HepG2 (cell line): ENCODE data around the gene ARHGEF39. TPM values are rescaled to one million over a fixed set of nuclear protein-coding genes. Genes with fewer than 3 reads are reported as not detected.
"Not testable (repeated sequence)": the region's sequence is repeated elsewhere in the genome, so short reads cannot be mapped to it uniquely, and the experiment has no call there.

Experiments used
- ATAC-seq: fragments of 200-7000 bp; cut with Tn5 transposase; 3 replicates; pipeline ENCODE4 v1.9.1; 2020; ENCODE audit warnings: mild to moderate bottlenecking, moderate library complexity
- BruUV-seq: library from RNA; stranded (reverse); fragments of 400-500 nt; replicated peaks from 2 replicates; lab custom pipeline; 2021; lab: Mats Ljungman, UMichigan
- CTCF ChIA-PET: fragments of 300-600 bp; formaldehyde crosslinking; extraction: SDS; loops from one replicate; lab custom pipeline; 2021; ENCODE audit warnings: low total read pairs, inconsistent platforms, low intra/inter-chr PET ratio; lab: Yijun Ruan, JAX
- POLR2A ChIA-PET: fragments of 350-600 bp; sonication (Branson Sonifier 250); formaldehyde crosslinking; loops from one replicate; lab custom pipeline; 2020; ENCODE audit warnings: antibody characterized with exemption, inconsistent platforms; lab: Yijun Ruan, JAX
- DNase-seq: peaks from one replicate; pipeline ENCODE4 v3.0.0-alpha.2; 2015; ENCODE audit warnings: low spot score
- FAIRE-seq: peaks from 3 replicates; lab custom pipeline; 2011; peaks lifted over from hg19 to GRCh38; lab: Jason Lieb, UNC
- H2AFZ ChIP-seq: one replicate; pipeline ENCODE4 v1.6.1; 2011; ENCODE audit warnings: low read length, inconsistent platforms
- H3K27ac ChIP-seq: fragments of 300-600 bp; 3 replicates; pipeline ENCODE4 v1.8.0; 2011; ENCODE audit warnings: mixed run types, mild to moderate bottlenecking, mixed read lengths, low read length, inconsistent platforms; ENCODE audit not compliant: insufficient read depth; ENCODE audit errors: extremely low read length
- H3K27me3 ChIP-seq, 2 experiments: fragments of 200-600 bp in 1 of 2; 2 replicates in 1 of 2; 3 replicates in 1 of 2; pipeline versions ENCODE4 v1.6.0 to v1.8.0; 2011; ENCODE audit warnings: low read length in 2 of 2, mild to moderate bottlenecking in 2 of 2, moderate library complexity in 2 of 2, inconsistent platforms in 1 of 2; ENCODE audit not compliant: insufficient read depth in 2 of 2, control insufficient read depth in 1 of 2
- H3K36me3 ChIP-seq, 2 experiments: fragments of 200-600 bp in 1 of 2; replicated peaks in 1 of 2; 2 replicates in 1 of 2; 3 replicates in 1 of 2; pipeline versions ENCODE4 v1.5.1 to v1.8.0; 2011; ENCODE audit warnings: low read length in 2 of 2, inconsistent platforms in 1 of 2; ENCODE audit not compliant: insufficient read depth in 2 of 2, control insufficient read depth in 1 of 2
- H3K4me1 ChIP-seq: 2 replicates; pipeline ENCODE4 v1.5.1; 2012; ENCODE audit warnings: low read length, inconsistent platforms; ENCODE audit not compliant: insufficient read depth
- H3K4me2 ChIP-seq: 2 replicates; pipeline ENCODE4 v1.6.0; 2011; ENCODE audit warnings: low read depth, low read length, inconsistent platforms
- H3K4me3 ChIP-seq, 3 experiments: fragments of 200-600 bp in 1 of 3; sonication (generic), shearing (Covaris generic) in 1 of 3; replicated peaks in 1 of 3; 2 replicates each; pipeline ENCODE4 v1.5.1; 2011 to 2016; ENCODE audit warnings: low read length in 3 of 3, inconsistent platforms in 2 of 3, low read depth in 2 of 3, mild to moderate bottlenecking in 2 of 3, control low read depth in 1 of 3, mixed read lengths in 1 of 3; ENCODE audit not compliant: insufficient read depth in 1 of 3
- H3K79me2 ChIP-seq: one replicate; pipeline ENCODE4 v1.6.1; 2011; ENCODE audit warnings: low read length, inconsistent platforms; ENCODE audit not compliant: insufficient read depth
- H3K9ac ChIP-seq: 2 replicates; pipeline ENCODE4 v1.6.0; 2011; ENCODE audit warnings: mild to moderate bottlenecking, low read depth, low read length, inconsistent platforms; ENCODE audit not compliant: insufficient read depth
- H3K9me3 ChIP-seq: 2 replicates; pipeline ENCODE4 v1.5.1; 2012; ENCODE audit warnings: mild to moderate bottlenecking, low read length
- H4K20me1 ChIP-seq: 2 replicates; pipeline ENCODE4 v1.6.0; 2011; ENCODE audit warnings: inconsistent platforms, mild to moderate bottlenecking, low read length, moderate library complexity; ENCODE audit not compliant: insufficient read depth
- CEBPB ChIP-seq: IDR thresholded peaks from 2 replicates; pipeline ENCODE4 v1.6.1; 2011; ENCODE audit warnings: low read depth, low read length, improper control_type of control experiment, borderline replicate concordance
- REPIN1 ChIP-seq: sonication (generic); formaldehyde crosslinking; IDR thresholded peaks from 2 replicates; pipeline ENCODE4 v1.8.0; 2022; ENCODE audit warnings: missing genetic modification reagents, low read depth, mild to moderate bottlenecking, borderline replicate concordance
- ZBTB42 ChIP-seq: sonication (generic); formaldehyde crosslinking; IDR thresholded peaks from 2 replicates; pipeline ENCODE4 v1.5.0; 2020; ENCODE audit warnings: mild to moderate bottlenecking, missing genetic modification reagents
- ZNF205 ChIP-seq: IDR thresholded peaks from 2 replicates; pipeline ENCODE4 v1.6.1; 2018; ENCODE audit warnings: missing biosample characterization, missing genetic modification reagents
- ZNF382 ChIP-seq: sonication (generic); formaldehyde crosslinking; IDR thresholded peaks from 2 replicates; pipeline ENCODE4 v1.5.0; 2020; ENCODE audit warnings: missing genetic modification reagents, mild to moderate bottlenecking, borderline replicate concordance
- WGBS: methylation state at CpG from one replicate; pipeline ENCODE4 v1.1.6; 2017; ENCODE audit warnings: low lambda C conversion rate; 5-methylcytosine and 5-hydroxymethylcytosine counted together
- in situ Hi-C: cut with HindIII; loops from 2 replicates; pipeline ENCODE4 v1.10.0; 2017; ENCODE audit warnings: low pct_unique_long_range_greater_than_20kb; ENCODE audit not compliant: extremely low pct_ligation_motif_present
- intact Hi-C: fragments of 100-400 bp; cut with micrococcal nuclease; formaldehyde crosslinking; loops from one replicate; pipeline ENCODE4 v1.10.0; 2022; ENCODE audit not compliant: unreplicated experiment
- polyA plus RNA-seq, 8 experiments: library from polyadenylated mRNA; depleted of rRNA in 3 of 8; stranded (reverse) in 7 of 8; unstranded in 1 of 8; fragments of >200 nt; fragmentation: Illumina TruSeq in 4 of 8; extraction: Trizol in 4 of 8; gene quantifications; 2 replicates each; pipeline versions ENCODE4 v1.2.1 to v1.2.3, GENCODE V29; 2011 to 2016; ENCODE audit warnings: low read depth in 4 of 8, missing spikeins in 1 of 8, mixed read lengths in 1 of 8; ENCODE audit not compliant: insufficient read depth in 1 of 8
- total RNA-seq, 5 experiments: library from RNA; depleted of rRNA; stranded (reverse); fragments of >200 nt; fragmentation: Illumina TruSeq; extraction: Trizol; gene quantifications; 2 replicates each; pipeline ENCODE4 v1.2.3, GENCODE V29; 2016; ENCODE audit warnings: low read depth in 1 of 5
- TF ChIP-seq, protein P1 (sequence below): sonication (generic); formaldehyde crosslinking; IDR thresholded peaks from 2 replicates; pipeline ENCODE4 v1.4.0; 2020; ENCODE audit warnings: mild to moderate bottlenecking, low read depth, missing genetic modification reagents
- TF ChIP-seq, protein P2 (sequence below): sonication (generic); formaldehyde crosslinking; IDR thresholded peaks from one replicate; pipeline ENCODE4 v1.5.1; 2020; ENCODE audit warnings: mild to moderate bottlenecking, missing genetic modification reagents; ENCODE audit errors: not compliant biosample characterization

The ARHGEF39 gene
- total and polyA plus RNA-seq, 2 of the 13 experiments (the other 11 are each of a cell fraction or from before 2014, with no cell fraction given): 11.2 to 12.3 TPM

DNA sequence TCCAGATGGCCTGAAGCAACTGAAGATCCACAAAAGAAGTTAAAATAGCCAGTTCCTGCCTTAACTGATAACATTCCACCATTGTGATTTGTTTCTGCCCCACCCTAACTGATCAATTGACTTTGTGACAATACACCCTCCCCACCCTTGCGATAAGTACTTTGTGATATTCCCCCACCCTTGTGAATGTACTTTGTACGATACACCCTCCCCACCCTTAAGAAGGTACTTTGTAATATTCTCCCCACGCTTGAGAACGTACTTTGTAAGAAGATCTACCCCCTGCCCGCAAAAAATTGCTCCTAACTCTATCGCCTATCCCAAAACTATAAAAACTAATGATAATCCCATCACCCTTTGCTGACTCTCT, 28.1 kb downstream of the ARHGEF39 start:
- H3K4me1 ChIP-seq, H4K20me1 ChIP-seq, BruUV-seq, POLR2A ChIA-PET, H3K4me2 ChIP-seq, in situ Hi-C loops, DNase-seq, H3K36me3 ChIP-seq, H3K27me3 ChIP-seq, H3K27ac ChIP-seq, intact Hi-C loops, H3K9me3 ChIP-seq, H3K9ac ChIP-seq, FAIRE-seq, H3K4me3 ChIP-seq, H2AFZ ChIP-seq, CTCF ChIA-PET, ATAC-seq, H3K79me2 ChIP-seq: not testable (repeated sequence)
- 75% methylated on average over 6 of the region's 6 CpGs for WGBS

- Histone ChIP-seq H3K4me3 (no peak overlapping the region), H3K9me3 (no peaks in the 10 kb centered on the region), H3K9ac (no peak overlapping the region), H4K20me1 (no peaks in the 10 kb centered on the region), H3K79me2 (no peaks in the 10 kb centered on the region), H3K36me3 (no peaks in the 10 kb centered on the region), H2AFZ (no peak overlapping the region), H3K27ac (no peak overlapping the region), H3K27me3 (no peaks in the 10 kb centered on the region; a peak in 1 of 5 replicates), H3K4me1 (peaks cover 7% of the 10 kb centered on the region; the same call in 1 of the 2 replicates), H3K4me2 (no peak overlapping the region)
- ATAC-seq: no peak
- DNase-seq: no peak
- in situ Hi-C loops (no loop called here), intact Hi-C loops (no loop called here)
- no TSS peak for BruUV-seq
- WGBS: 59% methylated on average over 9 of the region's 9 CpGs
- no peak for FAIRE-seq
- ChIA-PET CTCF (no interaction called here), POLR2A (no interaction called here)
- TF ChIP-seq ZNF205 (CRISPR knock-in tag) (no peak), CEBPB (no peak), REPIN1 (CRISPR knock-in tag) (no peak), ZBTB42 (no peak), ZNF382 (CRISPR knock-in tag) (no peak)
- TF ChIP-seq, protein P1, sequence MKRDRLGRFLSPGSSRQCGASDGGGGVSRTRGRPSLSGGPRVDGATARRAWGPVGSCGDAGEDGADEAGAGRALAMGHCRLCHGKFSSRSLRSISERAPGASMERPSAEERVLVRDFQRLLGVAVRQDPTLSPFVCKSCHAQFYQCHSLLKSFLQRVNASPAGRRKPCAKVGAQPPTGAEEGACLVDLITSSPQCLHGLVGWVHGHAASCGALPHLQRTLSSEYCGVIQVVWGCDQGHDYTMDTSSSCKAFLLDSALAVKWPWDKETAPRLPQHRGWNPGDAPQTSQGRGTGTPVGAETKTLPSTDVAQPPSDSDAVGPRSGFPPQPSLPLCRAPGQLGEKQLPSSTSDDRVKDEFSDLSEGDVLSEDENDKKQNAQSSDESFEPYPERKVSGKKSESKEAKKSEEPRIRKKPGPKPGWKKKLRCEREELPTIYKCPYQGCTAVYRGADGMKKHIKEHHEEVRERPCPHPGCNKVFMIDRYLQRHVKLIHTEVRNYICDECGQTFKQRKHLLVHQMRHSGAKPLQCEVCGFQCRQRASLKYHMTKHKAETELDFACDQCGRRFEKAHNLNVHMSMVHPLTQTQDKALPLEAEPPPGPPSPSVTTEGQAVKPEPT: no peak
- TF ChIP-seq, protein P2, sequence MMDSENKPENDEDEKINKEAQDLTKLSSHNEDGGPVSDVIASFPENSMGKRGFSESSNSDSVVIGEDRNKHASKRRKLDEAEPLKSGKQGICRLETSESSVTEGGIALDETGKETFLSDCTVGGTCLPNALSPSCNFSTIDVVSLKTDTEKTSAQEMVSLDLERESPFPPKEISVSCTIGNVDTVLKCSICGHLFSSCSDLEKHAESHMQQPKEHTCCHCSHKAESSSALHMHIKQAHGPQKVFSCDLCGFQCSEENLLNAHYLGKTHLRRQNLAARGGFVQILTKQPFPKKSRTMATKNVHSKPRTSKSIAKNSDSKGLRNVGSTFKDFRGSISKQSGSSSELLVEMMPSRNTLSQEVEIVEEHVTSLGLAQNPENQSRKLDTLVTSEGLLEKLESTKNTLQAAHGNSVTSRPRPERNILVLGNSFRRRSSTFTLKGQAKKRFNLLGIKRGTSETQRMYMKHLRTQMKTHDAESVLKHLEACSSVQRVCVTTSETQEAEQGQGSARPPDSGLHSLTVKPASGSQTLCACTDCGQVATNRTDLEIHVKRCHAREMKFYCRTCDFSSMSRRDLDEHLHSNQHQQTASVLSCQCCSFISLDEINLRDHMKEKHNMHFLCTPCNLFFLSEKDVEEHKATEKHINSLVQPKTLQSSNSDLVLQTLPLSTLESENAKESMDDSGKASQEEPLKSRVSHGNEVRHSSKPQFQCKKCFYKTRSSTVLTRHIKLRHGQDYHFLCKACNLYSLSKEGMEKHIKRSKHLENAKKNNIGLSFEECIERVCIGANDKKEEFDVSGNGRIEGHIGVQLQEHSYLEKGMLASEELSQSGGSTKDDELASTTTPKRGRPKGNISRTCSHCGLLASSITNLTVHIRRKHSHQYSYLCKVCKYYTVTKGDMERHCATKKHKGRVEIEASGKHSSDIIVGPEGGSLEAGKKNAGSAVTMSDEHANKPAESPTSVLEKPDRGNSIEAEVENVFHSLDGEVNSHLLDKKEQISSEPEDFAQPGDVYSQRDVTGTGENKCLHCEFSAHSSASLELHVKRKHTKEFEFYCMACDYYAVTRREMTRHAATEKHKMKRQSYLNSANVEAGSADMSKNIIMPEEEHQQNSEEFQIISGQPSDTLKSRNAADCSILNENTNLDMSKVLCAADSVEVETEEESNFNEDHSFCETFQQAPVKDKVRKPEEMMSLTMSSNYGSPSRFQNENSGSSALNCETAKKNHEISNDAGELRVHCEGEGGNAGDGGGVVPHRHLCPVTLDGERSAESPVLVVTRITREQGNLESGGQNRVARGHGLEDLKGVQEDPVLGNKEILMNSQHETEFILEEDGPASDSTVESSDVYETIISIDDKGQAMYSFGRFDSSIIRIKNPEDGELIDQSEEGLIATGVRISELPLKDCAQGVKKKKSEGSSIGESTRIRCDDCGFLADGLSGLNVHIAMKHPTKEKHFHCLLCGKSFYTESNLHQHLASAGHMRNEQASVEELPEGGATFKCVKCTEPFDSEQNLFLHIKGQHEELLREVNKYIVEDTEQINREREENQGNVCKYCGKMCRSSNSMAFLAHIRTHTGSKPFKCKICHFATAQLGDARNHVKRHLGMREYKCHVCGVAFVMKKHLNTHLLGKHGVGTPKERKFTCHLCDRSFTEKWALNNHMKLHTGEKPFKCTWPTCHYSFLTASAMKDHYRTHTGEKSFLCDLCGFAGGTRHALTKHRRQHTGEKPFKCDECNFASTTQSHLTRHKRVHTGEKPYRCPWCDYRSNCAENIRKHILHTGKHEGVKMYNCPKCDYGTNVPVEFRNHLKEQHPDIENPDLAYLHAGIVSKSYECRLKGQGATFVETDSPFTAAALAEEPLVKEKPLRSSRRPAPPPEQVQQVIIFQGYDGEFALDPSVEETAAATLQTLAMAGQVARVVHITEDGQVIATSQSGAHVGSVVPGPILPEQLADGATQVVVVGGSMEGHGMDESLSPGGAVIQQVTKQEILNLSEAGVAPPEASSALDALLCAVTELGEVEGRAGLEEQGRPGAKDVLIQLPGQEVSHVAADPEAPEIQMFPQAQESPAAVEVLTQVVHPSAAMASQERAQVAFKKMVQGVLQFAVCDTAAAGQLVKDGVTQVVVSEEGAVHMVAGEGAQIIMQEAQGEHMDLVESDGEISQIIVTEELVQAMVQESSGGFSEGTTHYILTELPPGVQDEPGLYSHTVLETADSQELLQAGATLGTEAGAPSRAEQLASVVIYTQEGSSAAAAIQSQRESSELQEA: no peak
Observed at GRCh38 chr9:35636135-35636876, 28.7 kb downstream of the ARHGEF39 start.
